GM23338 (cell line): ENCODE measurements around the gene TIMM22. TPM values are rescaled to one million over a fixed set of nuclear protein-coding genes. Genes with fewer than 3 reads are reported as not detected.

Experiments used
- ATAC-seq: fragments of 200-7000 bp; cut with Tn5 transposase; 3 replicates; pipeline ENCODE4 v1.9.1; 2020
- DNase-seq: peaks from one replicate; pipeline ENCODE4 v3.0.0-alpha.2; 2015; ENCODE audit warnings: low spot score
- H2AFZ ChIP-seq: fragments of 200-600 bp; sonication (generic); 2 replicates; pipeline ENCODE4 v1.8.0; 2016; ENCODE audit warnings: antibody characterized with exemption, mild to moderate bottlenecking, moderate library complexity
- H3F3A ChIP-seq: fragments of 200-600 bp; sonication (generic); replicated peaks from 2 replicates; pipeline ENCODE4 v1.8.0; 2017; ENCODE audit warnings: antibody characterized with exemption, mixed run types, low read depth
- H3K27ac ChIP-seq: fragments of 200-600 bp; sonication (generic); 2 replicates; pipeline ENCODE4 v1.6.1; 2016; ENCODE audit warnings: low read depth
- H3K27me3 ChIP-seq: fragments of 200-600 bp; sonication (generic); 2 replicates; pipeline ENCODE4 v1.8.0; 2016; ENCODE audit warnings: mild to moderate bottlenecking, mixed run types, moderate library complexity; ENCODE audit not compliant: insufficient read depth
- H3K36me3 ChIP-seq: fragments of 200-600 bp; sonication (generic); 2 replicates; pipeline ENCODE4 v1.8.0; 2016; ENCODE audit warnings: mild to moderate bottlenecking; ENCODE audit not compliant: insufficient read depth
- H3K4me1 ChIP-seq: fragments of 200-600 bp; sonication (generic); 2 replicates; pipeline ENCODE4 v1.8.0; 2016; ENCODE audit warnings: mild to moderate bottlenecking, moderate library complexity; ENCODE audit not compliant: insufficient read depth
- H3K4me2 ChIP-seq: fragments of 200-600 bp; sonication (generic); 2 replicates; pipeline ENCODE4 v1.7.1; 2017; ENCODE audit warnings: mixed run types
- H3K4me3 ChIP-seq: fragments of 200-600 bp; sonication (generic); 2 replicates; pipeline ENCODE4 v1.6.1; 2016; ENCODE audit warnings: mixed run types
- H3K79me2 ChIP-seq: fragments of 200-600 bp; sonication (generic); replicated peaks from 2 replicates; pipeline ENCODE4 v1.8.0; 2017; ENCODE audit warnings: mild to moderate bottlenecking; ENCODE audit not compliant: insufficient read depth
- H3K9me2 ChIP-seq: fragments of 200-600 bp; sonication (generic); 2 replicates; pipeline ENCODE4 v1.8.0; 2017; ENCODE audit not compliant: insufficient read depth
- H4K20me1 ChIP-seq: fragments of 200-600 bp; sonication (generic); replicated peaks from 2 replicates; pipeline ENCODE4 v1.8.0; 2017; ENCODE audit warnings: mild to moderate bottlenecking; ENCODE audit not compliant: insufficient read depth
- H3K27ac Mint-ChIP-seq: 2 replicates; pipeline ENCODE4 v1.8.0; 2020; ENCODE audit warnings: inconsistent platforms, mild to moderate bottlenecking, moderate library complexity, mixed read lengths
- H3K27me3 Mint-ChIP-seq: 3 replicates; pipeline ENCODE4 v1.8.0; 2022; ENCODE audit warnings: low read depth, mild to moderate bottlenecking, moderate library complexity, mixed read lengths, inconsistent platforms; ENCODE audit not compliant: insufficient read depth, poor library complexity
- H3K36me3 Mint-ChIP-seq: 3 replicates; pipeline ENCODE4 v1.8.0; 2021; ENCODE audit warnings: low read depth, mild to moderate bottlenecking, inconsistent platforms, moderate library complexity, mixed read lengths
- H3K4me1 Mint-ChIP-seq: 3 replicates; pipeline ENCODE4 v1.8.0; 2020; ENCODE audit warnings: mild to moderate bottlenecking, inconsistent platforms, mixed read lengths
- H3K4me3 Mint-ChIP-seq: 3 replicates; pipeline ENCODE4 v1.8.0; 2021; ENCODE audit warnings: moderate library complexity, mild to moderate bottlenecking, inconsistent platforms, mixed read lengths
- H3K9me3 Mint-ChIP-seq: 3 replicates; pipeline ENCODE4 v1.8.0; 2020; ENCODE audit warnings: moderate library complexity, mild to moderate bottlenecking, inconsistent platforms, mixed read lengths
- CTCF ChIP-seq, 2 experiments: fragments of 200-600 bp in 1 of 2; sonication (generic) in 1 of 2; conservative IDR thresholded peaks; 2 replicates each; pipeline versions ENCODE4 v1.5.1 to v1.6.1; 2016 to 2017; ENCODE audit warnings: antibody characterized with exemption in 2 of 2, low read depth in 2 of 2, mild to moderate bottlenecking in 2 of 2, moderate library complexity in 1 of 2
- ETS1 ChIP-seq: IDR thresholded peaks from 2 replicates; pipeline ENCODE4 v1.6.1; 2016; ENCODE audit warnings: antibody characterized with exemption
- EZH2 ChIP-seq: fragments of 200-600 bp; sonication (generic); IDR thresholded peaks from one replicate; pipeline ENCODE4 v1.8.0; 2017; ENCODE audit warnings: antibody characterized with exemption, mild to moderate bottlenecking, low read depth; ENCODE audit not compliant: unreplicated experiment
- EZH2phosphoT487 ChIP-seq: fragments of 200-600 bp; sonication (generic); IDR thresholded peaks from one replicate; pipeline ENCODE4 v1.8.1; 2018; ENCODE audit warnings: antibody characterized with exemption; ENCODE audit not compliant: unreplicated experiment
- JUNB ChIP-seq: IDR thresholded peaks from one replicate; pipeline ENCODE4 v1.6.1; 2016; ENCODE audit warnings: antibody characterized with exemption; ENCODE audit not compliant: unreplicated experiment
- ZNF114 ChIP-seq: fragments of 250-450 bp; sonication (Bioruptor Pico); IDR thresholded peaks from 2 replicates; pipeline ENCODE4 v1.5.0; 2020; ENCODE audit warnings: mild to moderate bottlenecking, moderate library complexity
- ZNF462 ChIP-seq: fragments of 250-450 bp; sonication (Bioruptor Pico); IDR thresholded peaks from 2 replicates; pipeline ENCODE4 v1.5.0; 2020; ENCODE audit warnings: mild to moderate bottlenecking, moderate library complexity
- polyA plus RNA-seq: library from polyadenylated mRNA; unstranded; fragments of >200 nt; fragmentation: Nextera tagmentation; extraction: Ambion mirVana; gene quantifications from 2 replicates; pipeline ENCODE4 v1.2.1, GENCODE V29; 2016
- total RNA-seq: library from RNA; depleted of rRNA; stranded (reverse); fragments of >200 nt; shearing (Covaris generic); gene quantifications from 2 replicates; pipeline ENCODE4 v1.2.3, GENCODE V29; 2014

Gene TIMM22
- total and polyA plus RNA-seq, 2 experiments from 2014 or later = 21.9 to 24.4 TPM

- H4K20me1 ChIP-seq = no peaks in the 10 kb centered on the region
- H3K9me2 ChIP-seq = no peaks in the 10 kb centered on the region
- Mint-ChIP-seq H3K9me3 (peaks cover 3% of the 10 kb centered on the region; the same call in 2 of the 3 replicates), H3K4me1 (peaks cover 14% of the 10 kb centered on the region; the same call in 2 of the 3 replicates), H3K4me3 (no peak overlapping the region), H3K27ac (no peak overlapping the region), H3K36me3 (0 out of 3 replicates have a peak, but pooled peaks cover 3% of the 10 kb centered on the region), H3K27me3 (peaks cover 10% of the 10 kb centered on the region)
- no peak overlapping the region for H3K4me3 ChIP-seq
- DNase-seq (no peak), ATAC-seq (no peak)
- no peak overlapping the region for H3K4me2 ChIP-seq
- no peak overlapping the region for H2AFZ ChIP-seq
- no peaks in the 10 kb centered on the region for H3K36me3 ChIP-seq
- no peaks in the 10 kb centered on the region; the same call in 1 of the 2 replicates for H3K27me3 ChIP-seq
- no peaks in the 10 kb centered on the region for H3K79me2 ChIP-seq
- H3K27ac ChIP-seq = no peak overlapping the region
- H3F3A ChIP-seq = no peaks in the 10 kb centered on the region
- no peaks in the 10 kb centered on the region for H3K4me1 ChIP-seq
- no peak for TF ChIP-seq EZH2
- 0 out of 4 replicates have a peak, but pooled peaks of 1 of the 2 experiments have one; percentile 2 for TF ChIP-seq CTCF (conservative IDR thresholded peaks at IDR 0.05; ENCODE audit: low read depth in 2 of 2)
- TF ChIP-seq ZNF114 (CRISPR knock-in tag) = no peak
- no peak for TF ChIP-seq ETS1
Observed at GRCh38 chr17:1036171-1036844, 39.4 kb downstream of the TIMM22 start.

- Mint-ChIP-seq H3K36me3 (peaks cover 4% of the 10 kb centered on the region; the same call in 1 of the 3 replicates), H3K4me3 (no peak overlapping the region), H3K27me3 (peaks cover 10% of the 10 kb centered on the region), H3K9me3 (peaks cover 3% of the 10 kb centered on the region; the same call in 2 of the 3 replicates), H3K27ac (no peak overlapping the region), H3K4me1 (peaks cover 14% of the 10 kb centered on the region; the same call in 2 of the 3 replicates)
- H3K27ac ChIP-seq = no peak overlapping the region
- no peaks in the 10 kb centered on the region for H3K36me3 ChIP-seq
- H2AFZ ChIP-seq = no peak overlapping the region
- no peak for DNase-seq
- no peak overlapping the region for H3K4me3 ChIP-seq
- no peaks in the 10 kb centered on the region for H3K79me2 ChIP-seq
- no peaks in the 10 kb centered on the region for H3K9me2 ChIP-seq
- H3K4me2 ChIP-seq = no peak overlapping the region
- no peak for ATAC-seq
- no peaks in the 10 kb centered on the region for H3K4me1 ChIP-seq
- H3F3A ChIP-seq = no peaks in the 10 kb centered on the region
- no peaks in the 10 kb centered on the region; the same call in 1 of the 2 replicates for H3K27me3 ChIP-seq
- H4K20me1 ChIP-seq = no peaks in the 10 kb centered on the region
- no peak for TF ChIP-seq EZH2
- TF ChIP-seq ZNF114 (CRISPR knock-in tag) = no peak
- TF ChIP-seq ETS1 = no peak
- no peak for TF ChIP-seq EZH2phosphoT487
- TF ChIP-seq JUNB = no peak
- TF ChIP-seq ZNF462 (CRISPR knock-in tag) = no peak
Observed at GRCh38 chr17:1036845-1037237, 39.9 kb downstream of the TIMM22 start.
